A673 (cell line): ENCODE measurements around the gene ZC3H12C. TPM values are rescaled to one million over a fixed set of nuclear protein-coding genes. Genes with fewer than 3 reads are reported as not detected.
A peak's percentile ranks its signal among the peaks of the same experiment; 100 is the strongest.

Experiments used
- BruUV-seq: library from RNA; stranded (reverse); fragments of 400-500 nt; replicated peaks from 2 replicates; lab custom pipeline; 2021; lab: Mats Ljungman, UMichigan
- CTCF ChIA-PET: fragments of 300-600 bp; sonication (Branson Sonifier 250); formaldehyde crosslinking; loops from one replicate; lab custom pipeline; 2022; ENCODE audit warnings: antibody characterized with exemption; lab: Charles Lee
- POLR2A ChIA-PET: fragments of 300-600 bp; sonication (Branson Sonifier 250); formaldehyde crosslinking; loops from one replicate; lab custom pipeline; 2022; ENCODE audit warnings: antibody characterized with exemption; ENCODE audit not compliant: low non-redundant PET; lab: Charles Lee
- DNase-seq: peaks from one replicate; pipeline ENCODE4 v3.0.0-alpha.2; 2015; ENCODE audit warnings: low spot score
- H3K27ac ChIP-seq: fragments of 200-600 bp; sonication (generic); 2 replicates; pipeline ENCODE4 v1.5.1; 2016; ENCODE audit warnings: mixed run types, low read depth, mild to moderate bottlenecking, mixed read lengths, antibody characterized with exemption, low read length; ENCODE audit not compliant: poor library complexity, severe bottlenecking
- H3K27me3 ChIP-seq: fragments of 200-600 bp; sonication (generic); replicated peaks from 2 replicates; pipeline ENCODE4 v1.6.1; 2017; ENCODE audit warnings: mixed run types, low read depth, mild to moderate bottlenecking, mixed read lengths, antibody characterized with exemption, low read length; ENCODE audit not compliant: insufficient read depth, poor library complexity
- H3K36me3 ChIP-seq: fragments of 200-600 bp; sonication (generic); 2 replicates; pipeline ENCODE4 v1.6.1; 2016; ENCODE audit warnings: mixed run types, mild to moderate bottlenecking, mixed read lengths, antibody characterized with exemption, low read length; ENCODE audit not compliant: insufficient read depth, poor library complexity, severe bottlenecking
- H3K4me1 ChIP-seq: fragments of 200-600 bp; sonication (generic); 2 replicates; pipeline ENCODE4 v1.6.1; 2017; ENCODE audit warnings: mixed run types, mild to moderate bottlenecking, mixed read lengths, antibody characterized with exemption, low read length; ENCODE audit not compliant: insufficient read depth, poor library complexity, severe bottlenecking
- H3K4me3 ChIP-seq: fragments of 200-600 bp; sonication (generic); 2 replicates; pipeline ENCODE4 v1.5.1; 2016; ENCODE audit warnings: low read depth, mixed run types, mild to moderate bottlenecking, mixed read lengths, low read length; ENCODE audit not compliant: poor library complexity, severe bottlenecking
- H3K9me3 ChIP-seq: fragments of 200-600 bp; sonication (generic); 2 replicates; pipeline ENCODE4 v1.6.1; 2016; ENCODE audit warnings: mixed run types, low read depth, mild to moderate bottlenecking, mixed read lengths, antibody characterized with exemption, low read length; ENCODE audit not compliant: poor library complexity, severe bottlenecking
- CTCF ChIP-seq: fragments of 300-800, 200-600 bp; sonication (generic); conservative IDR thresholded peaks from 2 replicates; pipeline ENCODE4 v1.5.1; 2017; ENCODE audit warnings: low read depth, mild to moderate bottlenecking, antibody characterized with exemption, low read length, moderate library complexity, mixed read lengths
- EZH2 ChIP-seq: fragments of 200-600 bp; sonication (generic); IDR thresholded peaks from 2 replicates; pipeline ENCODE4 v1.6.1; 2017; ENCODE audit warnings: borderline replicate concordance, low read depth, mild to moderate bottlenecking, mixed read lengths, antibody characterized with exemption, low read length; ENCODE audit not compliant: poor library complexity, severe bottlenecking
- intact Hi-C: fragments of 100-400 bp; cut with micrococcal nuclease; formaldehyde crosslinking; loops from one replicate; pipeline ENCODE4 v1.10.0; 2022; ENCODE audit not compliant: unreplicated experiment
- total RNA-seq: library from RNA; stranded (reverse); gene quantifications from 2 replicates; pipeline ENCODE4 v1.2.3, GENCODE V29; 2021

Gene ZC3H12C
- total RNA-seq, 1 experiment from 2014 or later: 21.7 TPM

GRCh38 chr11:110199184-110199981, 106.2 kb downstream of the ZC3H12C start:
- no peaks in the 10 kb centered on the region for H3K36me3 ChIP-seq
- no TSS peak for BruUV-seq
- TF ChIP-seq CTCF (no peak), EZH2 (no peak)
- ChIA-PET POLR2A (no interaction called here), CTCF (interaction anchor here (2.5 kb wide), 1 partner anchor 168 kb away, joined by 7 read pairs; no protein-coding TSS in a partner anchor)
- no peaks in the 10 kb centered on the region for H3K27me3 ChIP-seq
- peak; percentile 78 for DNase-seq
- no peaks in the 10 kb centered on the region for H3K9me3 ChIP-seq
- H3K27ac ChIP-seq: no peak overlapping the region
- intact Hi-C loops: no loop called here
- no peak overlapping the region for H3K4me3 ChIP-seq
- H3K4me1 ChIP-seq: peaks cover 46% of the 10 kb centered on the region

GRCh38 chr11:110200241-110200640, 107.0 kb downstream of the ZC3H12C start:
- no peaks in the 10 kb centered on the region for H3K9me3 ChIP-seq
- H3K27me3 ChIP-seq: no peaks in the 10 kb centered on the region
- peaks cover 38% of the 10 kb centered on the region for H3K4me1 ChIP-seq
- ChIA-PET CTCF (interaction anchor here (0.6 to 2.5 kb wide), 3 partner anchors 167 to 291 kb away, joined by 4 to 27 read pairs (median 7); no protein-coding TSS in a partner anchor), POLR2A (no interaction called here)
- no TSS peak for BruUV-seq
- TF ChIP-seq EZH2 (no peak), CTCF (no peak)
- intact Hi-C loops: loop anchor here (2.0 to 5.0 kb wide), 3 partner anchors 253 to 1247 kb away; no protein-coding TSS in a partner anchor
- no peak overlapping the region for H3K4me3 ChIP-seq
- H3K36me3 ChIP-seq: no peaks in the 10 kb centered on the region
- no peak for DNase-seq
- peak overlapping the region; percentile 16 for H3K27ac ChIP-seq

DNA sequence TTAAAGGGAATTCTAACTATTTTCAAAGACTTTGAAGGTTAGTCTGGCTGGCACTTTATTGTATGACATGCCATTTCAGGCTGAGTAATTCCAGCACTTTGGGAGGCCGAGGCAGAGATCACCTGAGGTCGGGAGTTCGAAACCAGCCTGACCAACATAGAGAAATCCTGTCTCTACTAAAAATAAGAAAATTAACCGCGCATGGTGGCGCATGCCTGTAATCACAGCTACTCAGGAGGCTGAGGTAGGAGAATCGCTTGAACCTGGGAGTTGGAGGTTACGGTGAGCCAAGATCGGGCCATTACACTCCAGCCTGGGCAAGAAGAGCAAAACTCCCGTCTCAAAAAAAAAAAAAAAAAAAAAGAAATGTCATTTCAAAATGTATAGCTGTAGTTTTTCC, 107.6 kb downstream of the ZC3H12C start:
- Histone ChIP-seq H3K27me3 (no peaks in the 10 kb centered on the region), H3K4me3 (no peak overlapping the region), H3K27ac (peak overlapping the region; percentile 16), H3K4me1 (peaks cover 32% of the 10 kb centered on the region), H3K36me3 (no peaks in the 10 kb centered on the region), H3K9me3 (no peaks in the 10 kb centered on the region)
- POLR2A ChIA-PET: interaction anchor here (0.6 to 0.7 kb wide), 3 partner anchors 701 to 1246 kb away, joined by 4 to 8 read pairs (median 4); no protein-coding TSS in a partner anchor
- CTCF ChIA-PET: interaction anchor here (0.6 to 2.5 kb wide), 13 partner anchors 16 to 1222 kb away, joined by 3 to 27 read pairs (median 6); partner anchors contain the start of gene FDX1
- TF ChIP-seq EZH2: no peak
- no peak for TF ChIP-seq CTCF
- intact Hi-C loops: loop anchor here (1.0 to 5.0 kb wide), 5 partner anchors 175 to 1246 kb away; no protein-coding TSS in a partner anchor
- BruUV-seq: no TSS peak
- DNase-seq: no peak
